Fibroblast of upper back skin (primary cell): ENCODE results near the gene CISD1.
A peak's percentile ranks its signal among the peaks of the same experiment; 100 is the strongest.

ENCODE experiments used
- DNase-seq: peaks from one replicate; pipeline ENCODE4 v3.0.0-alpha.2; 2013

CISD1 gene

GRCh38 chr10:58316874-58317273, 47.9 kb downstream of the CISD1 start:
- DNase-seq = no peak

- DNase-seq = peak; percentile 38
Measured at GRCh38 chr10:58318346-58318745, 49.4 kb downstream of the CISD1 start.

GRCh38 chr10:58319599-58319998, 50.6 kb downstream of the CISD1 start:
- no peak for DNase-seq

GRCh38 chr10:58320351-58321049, 51.5 kb downstream of the CISD1 start:
- DNase-seq = no peak

GRCh38 chr10:58322072-58322834, 53.3 kb downstream of the CISD1 start:
- DNase-seq = no peak

- DNase-seq = no peak
Measured at GRCh38 chr10:58322835-58323209, 53.9 kb downstream of the CISD1 start.

- peak; percentile 68 for DNase-seq
Measured at GRCh38 chr10:58326967-58327381, 58.0 kb downstream of the CISD1 start.

- DNase-seq = no peak
Measured at GRCh38 chr10:58328233-58328632, 59.3 kb downstream of the CISD1 start.

- no peak for DNase-seq
Measured at GRCh38 chr10:58330431-58330830, 61.5 kb downstream of the CISD1 start.

GRCh38 chr10:58331646-58332045, 62.7 kb downstream of the CISD1 start:
- DNase-seq = no peak

- peak; percentile 69 for DNase-seq
Measured at GRCh38 chr10:58334817-58335305, 65.9 kb downstream of the CISD1 start, which contains the start of gene UBE2D1. TSS of gene UBE2D1 (plus strand) at chr10:58335006. CDS start at chr10:58335202, 196 bp downstream.

- peak; percentile 6 for DNase-seq
Measured at GRCh38 chr10:58335306-58336005, 66.5 kb downstream of the CISD1 start.

- no peak for DNase-seq
Measured at GRCh38 chr10:58336242-58336641, 67.3 kb downstream of the CISD1 start.
